ENCODE data around the gene PCDHGA5.
A peak's percentile ranks its signal among the peaks of the same experiment; 100 is the strongest.
"Not testable (repeated sequence)": the region's sequence is repeated elsewhere in the genome, so short reads cannot be mapped to it uniquely, and the experiment has no call there.

PCDHGA5 gene

GRCh38 chr5:141354900-141355469, 9.0 kb upstream of the PCDHGA5 start, which contains the start of gene PCDHGA4:
TSS of gene PCDHGA4 (plus strand) at chr5:141355021. CDS start at chr5:141355108, 87 bp downstream.
- DNase-seq = peak; percentile 12

- no peak for DNase-seq
These were observed 8.3 kb upstream of the PCDHGA5 start for GRCh38 chr5:141355641-141356040.

DNA sequence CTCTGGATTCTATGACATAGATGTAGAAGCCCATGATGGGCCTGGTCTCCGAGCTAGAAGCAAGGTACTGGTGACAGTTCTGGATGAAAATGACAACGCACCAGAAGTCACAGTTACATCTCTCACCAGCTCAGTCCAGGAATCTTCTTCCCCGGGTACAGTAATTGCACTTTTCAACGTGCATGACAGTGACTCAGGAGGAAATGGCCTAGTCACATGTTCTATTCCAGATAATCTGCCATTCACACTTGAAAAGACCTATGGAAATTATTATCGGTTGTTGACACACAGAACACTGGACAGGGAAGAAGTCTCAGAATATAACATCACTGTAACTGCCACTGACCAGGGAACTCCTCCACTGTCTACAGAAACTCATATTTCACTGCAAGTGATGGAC, 7.8 kb upstream of the PCDHGA5 start:
- no peak for DNase-seq

- no peak for DNase-seq
These were observed 7.0 kb upstream of the PCDHGA5 start for GRCh38 chr5:141356950-141357349.

- DNase-seq = peak; percentile 57
These were observed 4.1 kb upstream of the PCDHGA5 start, which contains the start of gene PCDHGB2 for GRCh38 chr5:141359790-141360426. TSS of gene PCDHGB2 (plus strand) at chr5:141359994. CDS start at chr5:141360136, 142 bp downstream.

GRCh38 chr5:141360685-141361084, 3.3 kb upstream of the PCDHGA5 start:
- DNase-seq = no peak

GRCh38 chr5:141362719-141363118, 1.2 kb upstream of the PCDHGA5 start:
- DNase-seq = no peak

DNA sequence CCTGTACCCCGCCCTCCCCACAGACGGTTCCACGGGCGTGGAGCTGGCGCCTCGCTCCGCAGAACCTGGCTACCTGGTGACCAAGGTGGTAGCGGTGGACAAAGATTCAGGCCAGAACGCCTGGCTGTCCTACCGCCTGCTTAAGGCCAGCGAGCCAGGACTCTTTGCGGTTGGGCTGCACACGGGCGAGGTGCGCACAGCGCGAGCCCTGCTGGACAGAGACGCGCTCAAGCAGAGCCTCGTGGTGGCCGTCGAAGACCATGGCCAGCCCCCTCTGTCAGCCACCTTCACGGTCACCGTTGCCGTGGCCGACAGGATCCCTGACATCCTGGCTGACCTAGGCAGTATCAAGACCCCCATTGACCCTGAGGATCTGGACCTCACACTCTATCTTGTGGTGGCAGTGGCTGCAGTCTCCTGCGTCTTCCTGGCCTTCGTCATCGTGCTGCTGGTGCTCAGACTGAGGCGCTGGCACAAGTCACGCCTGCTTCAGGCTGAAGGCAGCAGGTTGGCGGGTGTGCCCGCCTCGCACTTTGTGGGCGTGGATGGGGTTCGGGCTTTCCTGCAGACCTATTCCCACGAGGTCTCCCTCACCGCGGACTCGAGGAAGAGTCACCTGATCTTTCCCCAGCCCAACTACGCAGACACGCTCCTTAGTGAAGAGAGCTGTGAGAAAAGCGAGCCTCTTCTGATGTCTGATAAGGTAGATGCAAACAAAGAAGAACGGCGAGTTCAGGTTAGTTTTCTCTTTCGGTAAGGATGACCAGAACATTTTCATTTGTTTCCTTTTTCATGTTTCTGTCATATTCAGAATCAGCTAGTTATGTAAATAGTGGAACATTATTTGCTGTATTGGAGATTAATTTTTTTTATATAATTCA, 2.3 kb downstream of the PCDHGA5 start:
- no peak for DNase-seq

GRCh38 chr5:141369994-141370848, 6.3 kb downstream of the PCDHGA5 start, which contains the start of gene PCDHGB3:
TSS of gene PCDHGB3 (plus strand) at chr5:141370242. CDS start at chr5:141370395, 153 bp downstream.
- no peak for DNase-seq

DNA sequence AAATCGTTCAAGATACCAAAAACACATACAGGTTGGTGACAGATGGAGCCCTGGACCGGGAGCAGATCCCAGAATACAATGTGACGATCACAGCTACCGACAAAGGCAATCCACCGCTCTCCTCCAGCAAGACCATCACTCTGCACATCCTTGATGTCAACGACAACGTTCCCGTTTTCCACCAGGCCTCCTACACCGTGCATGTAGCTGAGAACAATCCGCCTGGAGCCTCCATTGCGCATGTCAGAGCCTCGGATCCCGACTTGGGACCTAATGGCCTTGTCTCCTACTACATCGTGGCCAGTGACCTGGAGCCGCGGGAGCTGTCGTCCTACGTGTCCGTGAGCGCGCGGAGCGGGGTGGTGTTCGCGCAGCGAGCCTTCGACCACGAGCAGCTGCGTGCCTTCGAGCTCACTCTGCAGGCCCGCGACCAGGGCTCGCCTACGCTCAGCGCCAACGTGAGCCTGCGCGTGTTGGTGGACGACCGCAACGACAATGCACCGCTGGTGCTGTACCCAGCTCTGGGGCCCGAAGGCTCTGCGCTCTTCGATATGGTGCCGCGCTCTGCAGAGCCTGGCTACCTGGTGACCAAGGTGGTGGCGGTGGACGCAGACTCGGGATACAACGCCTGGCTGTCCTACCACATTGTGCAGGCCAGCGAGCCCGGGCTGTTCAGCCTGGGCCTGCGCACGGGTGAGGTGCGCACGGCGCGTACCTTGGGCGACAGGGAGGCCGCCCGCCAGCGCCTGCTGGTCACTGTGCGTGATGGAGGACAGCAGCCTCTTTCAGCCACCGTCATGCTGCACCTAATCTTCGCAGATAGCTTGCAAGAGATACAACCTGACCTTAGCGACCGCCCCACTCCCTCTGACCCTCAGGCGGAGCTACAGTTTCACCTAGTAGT, 7.9 kb downstream of the PCDHGA5 start:
- no peak for DNase-seq

DNA sequence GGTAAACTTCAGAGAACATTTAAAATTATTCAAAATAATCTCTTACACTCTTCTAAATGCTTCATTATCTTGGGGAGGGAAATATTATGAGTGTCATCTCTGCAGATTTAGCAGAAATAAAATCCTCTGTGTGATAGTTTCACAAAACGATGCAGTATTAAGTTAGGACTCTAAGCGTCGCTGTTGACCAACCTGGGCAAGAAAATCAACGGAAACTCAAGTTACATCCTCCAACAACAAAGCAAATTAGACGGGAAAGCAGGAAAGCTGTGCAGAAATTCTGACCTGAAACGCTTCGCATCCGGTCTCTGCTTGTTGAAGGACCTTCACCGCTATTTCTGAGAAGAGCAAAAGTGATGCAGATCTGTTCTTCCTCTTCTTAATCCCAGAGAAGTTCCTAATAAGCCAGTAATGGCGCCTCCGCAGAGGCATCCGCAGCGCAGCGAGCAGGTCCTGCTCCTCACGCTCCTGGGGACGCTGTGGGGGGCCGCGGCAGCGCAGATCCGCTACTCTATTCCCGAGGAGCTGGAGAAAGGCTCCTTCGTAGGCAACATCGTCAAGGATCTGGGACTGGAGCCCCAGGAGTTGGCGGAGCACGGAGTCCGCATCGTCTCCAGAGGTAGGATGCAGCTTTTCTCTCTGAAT, 9.8 kb downstream of the PCDHGA5 start, which contains the start of gene PCDHGA6:
Gene PCDHGA6 (plus strand): TSS at position 219 of the 645 bp plus-strand sequence. CDS start 193 bp downstream, at position 412.
- peak; percentile 25 for DNase-seq

- DNase-seq = no peak
These were observed 10.7 kb downstream of the PCDHGA5 start for GRCh38 chr5:141374627-141375026.

DNA sequence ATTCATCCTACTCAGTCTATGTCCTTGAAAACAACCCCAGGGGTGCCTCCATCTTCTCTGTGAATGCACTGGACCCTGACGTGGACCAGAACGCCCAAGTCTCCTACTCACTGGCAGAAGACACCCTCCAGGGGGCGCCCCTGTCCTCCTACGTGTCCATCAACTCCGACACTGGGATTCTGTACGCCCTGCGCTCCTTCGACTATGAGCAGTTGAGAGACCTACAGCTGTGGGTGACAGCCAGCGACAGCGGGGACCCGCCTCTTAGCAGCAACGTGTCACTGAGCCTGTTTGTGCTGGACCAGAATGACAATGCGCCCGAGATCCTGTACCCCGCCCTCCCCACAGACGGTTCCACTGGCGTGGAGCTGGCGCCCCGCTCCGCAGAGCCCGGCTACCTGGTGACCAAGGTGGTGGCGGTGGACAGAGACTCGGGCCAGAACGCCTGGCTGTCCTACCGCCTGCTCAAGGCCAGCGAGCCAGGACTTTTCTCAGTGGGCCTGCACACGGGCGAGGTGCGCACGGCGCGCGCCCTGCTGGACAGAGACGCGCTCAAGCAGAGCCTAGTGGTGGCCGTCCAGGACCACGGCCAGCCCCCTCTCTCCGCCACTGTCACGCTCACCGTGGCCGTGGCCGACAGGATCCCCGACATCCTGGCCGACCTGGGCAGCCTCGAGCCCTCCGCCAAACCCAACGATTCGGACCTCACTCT, 11.6 kb downstream of the PCDHGA5 start:
- DNase-seq = peak; percentile 11

DNA sequence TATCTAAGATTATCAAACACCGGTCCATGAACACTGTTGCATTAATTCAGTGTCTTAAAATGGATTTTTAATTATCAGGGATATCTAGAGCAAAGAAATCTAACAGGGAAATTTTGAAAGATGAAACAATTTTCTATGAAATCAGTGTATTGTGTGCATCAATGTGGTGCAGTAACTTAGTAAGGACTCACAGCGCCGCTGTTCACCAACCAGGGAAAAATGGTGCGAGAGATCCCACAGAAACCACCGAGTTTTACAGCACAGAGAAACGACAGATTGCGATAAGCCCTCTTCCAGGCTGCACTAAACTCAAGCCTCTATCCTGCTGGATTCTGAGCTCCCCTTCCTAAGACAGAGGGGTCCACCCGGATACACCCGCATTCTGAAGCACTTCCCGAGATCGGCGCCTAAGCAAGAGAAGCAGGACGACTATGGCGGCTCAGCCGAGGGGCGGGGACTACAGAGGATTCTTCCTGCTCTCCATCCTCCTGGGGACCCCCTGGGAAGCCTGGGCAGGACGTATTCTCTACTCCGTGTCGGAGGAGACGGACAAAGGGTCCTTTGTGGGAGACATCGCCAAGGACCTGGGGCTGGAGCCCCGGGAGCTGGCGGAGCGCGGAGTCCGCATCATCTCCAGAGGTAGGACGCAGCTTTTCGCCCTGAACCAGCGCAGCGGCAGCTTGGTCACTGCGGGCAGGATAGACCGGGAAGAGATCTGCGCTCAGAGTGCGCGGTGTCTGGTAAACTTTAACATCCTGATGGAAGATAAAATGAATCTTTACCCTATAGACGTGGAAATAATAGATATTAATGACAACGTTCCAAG, 18.7 kb downstream of the PCDHGA5 start, which contains the start of gene PCDHGA7:
Gene PCDHGA7 (plus strand): TSS at position 274 of the 826 bp plus-strand sequence. CDS start 158 bp downstream, at position 432.
- DNase-seq = no peak

DNA sequence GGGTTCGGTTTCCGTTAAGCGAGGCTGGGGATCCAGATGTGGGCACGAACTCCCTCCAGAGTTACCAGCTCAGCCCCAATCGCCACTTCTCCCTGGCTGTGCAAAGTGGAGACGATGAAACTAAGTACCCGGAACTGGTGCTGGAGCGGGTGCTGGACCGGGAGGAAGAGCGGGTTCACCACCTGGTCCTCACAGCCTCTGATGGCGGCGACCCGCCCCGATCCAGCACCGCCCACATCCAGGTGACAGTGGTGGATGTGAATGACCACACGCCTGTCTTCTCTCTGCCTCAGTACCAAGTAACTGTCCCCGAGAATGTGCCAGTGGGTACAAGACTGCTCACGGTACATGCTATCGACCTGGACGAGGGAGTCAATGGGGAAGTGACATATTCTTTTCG, 19.4 kb downstream of the PCDHGA5 start:
- DNase-seq = no peak

DNA sequence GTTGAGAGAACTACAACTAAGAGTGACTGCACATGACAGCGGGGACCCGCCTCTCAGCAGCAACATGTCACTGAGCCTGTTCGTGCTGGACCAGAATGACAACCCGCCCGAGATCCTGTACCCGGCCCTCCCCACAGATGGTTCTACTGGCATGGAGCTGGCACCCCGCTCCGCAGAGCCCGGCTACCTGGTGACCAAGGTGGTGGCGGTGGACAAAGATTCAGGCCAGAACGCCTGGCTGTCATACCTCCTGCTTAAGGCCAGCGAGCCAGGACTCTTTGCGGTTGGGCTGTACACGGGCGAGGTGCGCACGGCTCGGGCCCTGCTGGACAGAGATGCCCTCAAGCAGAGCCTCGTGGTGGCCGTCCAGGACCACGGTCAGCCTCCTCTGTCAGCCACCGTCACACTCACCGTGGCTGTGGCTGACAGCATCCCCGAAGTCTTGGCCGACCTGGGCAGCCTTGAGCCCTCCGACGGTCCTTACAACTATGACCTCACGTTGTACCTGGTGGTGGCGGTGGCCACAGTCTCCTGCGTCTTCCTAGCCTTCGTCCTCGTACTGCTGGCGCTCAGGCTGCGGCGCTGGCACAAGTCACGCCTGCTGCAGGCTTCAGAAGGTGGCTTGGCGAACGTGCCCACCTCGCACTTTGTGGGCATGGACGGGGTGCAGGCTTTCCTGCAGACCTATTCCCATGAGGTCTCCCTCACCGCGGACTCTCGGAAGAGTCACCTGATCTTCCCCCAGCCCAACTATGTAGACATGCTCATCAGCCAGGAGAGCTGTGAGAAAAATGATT, 20.7 kb downstream of the PCDHGA5 start:
- no peak for DNase-seq

DNA sequence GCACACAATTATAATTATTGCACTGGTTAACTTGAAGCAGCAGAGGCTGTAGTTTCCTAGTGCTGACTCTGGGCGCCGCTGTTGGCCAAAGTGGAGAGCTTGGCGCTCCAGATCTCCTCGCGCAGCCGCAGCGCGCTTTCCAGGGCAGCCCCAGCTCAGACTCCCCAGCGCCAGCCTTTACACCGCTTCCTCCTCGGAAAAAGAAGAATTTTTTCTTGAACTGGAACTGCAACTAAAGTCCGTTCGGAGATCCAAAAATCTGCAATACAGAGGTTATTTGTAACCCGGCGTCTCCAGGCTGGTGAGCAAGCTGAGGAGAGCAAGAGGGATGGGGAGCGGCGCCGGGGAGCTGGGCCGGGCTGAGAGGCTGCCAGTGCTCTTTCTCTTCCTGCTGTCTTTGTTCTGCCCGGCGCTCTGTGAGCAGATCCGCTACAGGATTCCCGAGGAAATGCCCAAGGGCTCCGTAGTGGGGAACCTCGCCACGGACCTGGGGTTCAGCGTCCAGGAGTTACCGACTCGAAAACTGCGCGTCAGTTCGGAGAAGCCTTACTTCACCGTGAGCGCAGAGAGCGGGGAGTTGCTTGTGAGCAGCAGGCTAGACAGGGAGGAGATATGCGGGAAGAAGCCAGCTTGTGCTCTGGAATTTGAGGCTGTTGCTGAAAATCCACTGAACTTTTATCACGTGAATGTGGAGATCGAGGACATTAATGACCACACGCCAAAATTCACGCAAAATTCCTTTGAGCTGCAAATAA, 23.8 kb downstream of the PCDHGA5 start, which contains the start of gene PCDHGB4:
Gene PCDHGB4 (plus strand): TSS at position 142 of the 755 bp plus-strand sequence. CDS start 187 bp downstream, at position 329.
- not testable (repeated sequence) for DNase-seq

Data from NCI-H69 (cell line).